Activated CD8-positive, alpha-beta T cell treated with anti-CD3 and anti-CD28 coated beads for 36 hours (primary cell): ENCODE results near the gene C1QTNF7. TPM values are rescaled to one million over a fixed set of nuclear protein-coding genes. Genes with fewer than 3 reads are reported as not detected.
A peak's percentile ranks its signal among the peaks of the same experiment; 100 is the strongest.

Experiments
- ATAC-seq: fragments of 200-7000 bp; cut with Tn5 transposase; one replicate; pipeline ENCODE4 v1.10.0; 2021; ENCODE audit warnings: mild to moderate bottlenecking, moderate library complexity
- CTCF ChIA-PET: fragments of 350-600 bp; sonication (Branson Sonifier 250); formaldehyde crosslinking; loops from one replicate; lab custom pipeline; 2021; ENCODE audit warnings: antibody characterized with exemption; lab: Charles Lee
- POLR2A ChIA-PET: fragments of 350-600 bp; sonication (Branson Sonifier 250); formaldehyde crosslinking; loops from one replicate; lab custom pipeline; 2021; ENCODE audit warnings: antibody characterized with exemption; lab: Charles Lee
- DNase-seq: peaks from one replicate; pipeline ENCODE4 v3.0.0-alpha.2; 2020
- H3K27ac Mint-ChIP-seq: one replicate; pipeline ENCODE4 v1.8.0; 2021; ENCODE audit warnings: mild to moderate bottlenecking, mixed read lengths
- H3K27me3 Mint-ChIP-seq: one replicate; pipeline ENCODE4 v1.8.0; 2021; ENCODE audit warnings: mixed read lengths
- H3K36me3 Mint-ChIP-seq: one replicate; pipeline ENCODE4 v1.8.0; 2021; ENCODE audit warnings: low read depth, mixed read lengths
- H3K4me1 Mint-ChIP-seq: one replicate; pipeline ENCODE4 v1.8.0; 2021; ENCODE audit warnings: low read depth, mixed read lengths
- H3K4me3 Mint-ChIP-seq: one replicate; pipeline ENCODE4 v1.8.0; 2021; ENCODE audit warnings: mild to moderate bottlenecking, moderate library complexity, mixed read lengths
- H3K9me3 Mint-ChIP-seq: one replicate; pipeline ENCODE4 v1.8.0; 2021; ENCODE audit warnings: mixed read lengths
- CTCF ChIP-seq: fragments of 200-600 bp; IDR thresholded peaks from one replicate; pipeline ENCODE4 v1.8.0; 2022; ENCODE audit warnings: antibody characterized with exemption, mild to moderate bottlenecking
- intact Hi-C: fragments of 100-400 bp; cut with micrococcal nuclease; formaldehyde crosslinking; loops from one replicate; pipeline ENCODE4 v1.10.0; 2022
- total RNA-seq, 2 experiments: library from RNA; stranded (reverse); gene quantifications; one replicate each; pipeline ENCODE4 v1.2.3, GENCODE V29; 2021

The C1QTNF7 gene
- total RNA-seq, 2 experiments from 2014 or later, result not detected

- intact Hi-C loops, result no loop called here
- POLR2A ChIA-PET, result no interaction called here
- peak within 1 kb of the TSS; percentile 8 for H3K4me3 Mint-ChIP-seq
Observed at GRCh38 chr4:15469402-15470127, 41.7 kb downstream of the C1QTNF7 start, which contains the start of gene CC2D2A. Gene CC2D2A (plus strand): TSS chr4:15469882. CDS start chr4:15475933, 6,051 bp downstream.

DNA sequence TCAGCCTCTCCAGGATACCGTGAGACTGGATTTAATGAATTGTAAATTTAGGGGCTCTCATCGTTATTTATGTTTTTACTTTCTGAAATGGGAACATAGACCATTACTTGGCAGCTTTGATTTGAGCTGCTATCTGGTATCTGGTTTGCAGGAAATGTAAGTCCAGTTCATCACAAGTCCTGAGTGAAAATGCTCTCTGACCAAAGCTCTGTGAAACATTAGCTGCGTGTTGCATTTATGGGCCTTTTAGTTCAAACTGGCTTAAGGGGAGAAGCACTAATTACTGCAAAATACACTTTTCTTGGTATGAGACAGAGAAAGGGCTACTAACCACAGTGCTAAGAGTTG, 42.3 kb downstream of the C1QTNF7 start:
- ChIA-PET POLR2A (no interaction called here), CTCF (interaction anchor here (0.7 to 3.0 kb wide), 9 partner anchors 9 to 335 kb away, joined by 3 to 28 read pairs (median 4); no protein-coding TSS in a partner anchor)
- Mint-ChIP-seq H3K36me3 (no peaks in the 10 kb centered on the region), H3K27me3 (no peaks in the 10 kb centered on the region), H3K4me1 (peaks cover 11% of the 10 kb centered on the region), H3K9me3 (no peaks in the 10 kb centered on the region), H3K27ac (no peak overlapping the region), H3K4me3 (peak overlapping the region; percentile 8)
- TF ChIP-seq CTCF, result no peak
- ATAC-seq (no peak), DNase-seq (no peak)
- intact Hi-C loops, result no loop called here

More at GRCh38 chr4:15469402-15470127, 41.7 kb downstream of the C1QTNF7 start, which contains the start of gene CC2D2A:
- peaks cover 11% of the 10 kb centered on the region for H3K4me1 Mint-ChIP-seq
- H3K9me3 Mint-ChIP-seq, result no peaks in the 10 kb centered on the region
- CTCF ChIA-PET, result interaction anchor here (0.7 to 3.0 kb wide), 6 partner anchors 8 to 242 kb away, joined by 3 to 28 read pairs (median 6); no protein-coding TSS in a partner anchor
- no peak for DNase-seq
- ATAC-seq, result peak; percentile 30
- TF ChIP-seq CTCF, result no peak
- H3K27me3 Mint-ChIP-seq, result no peaks in the 10 kb centered on the region
- no peak within 1 kb of the TSS for H3K27ac Mint-ChIP-seq
- H3K36me3 Mint-ChIP-seq, result no peaks in the 10 kb centered on the region

- ChIA-PET CTCF (no interaction called here), POLR2A (interaction anchor here (0.7 kb wide), 1 partner anchor 13 kb away, joined by 3 read pairs; no protein-coding TSS in a partner anchor)
- Mint-ChIP-seq H3K27me3 (no peaks in the 10 kb centered on the region), H3K4me1 (no peaks in the 10 kb centered on the region), H3K36me3 (no peaks in the 10 kb centered on the region), H3K9me3 (no peaks in the 10 kb centered on the region), H3K27ac (no peak overlapping the region), H3K4me3 (no peak overlapping the region)
- ATAC-seq (no peak), DNase-seq (no peak)
- intact Hi-C loops, result no loop called here
- TF ChIP-seq CTCF, result no peak
Observed at GRCh38 chr4:15476396-15476795, 48.6 kb downstream of the C1QTNF7 start.

DNA sequence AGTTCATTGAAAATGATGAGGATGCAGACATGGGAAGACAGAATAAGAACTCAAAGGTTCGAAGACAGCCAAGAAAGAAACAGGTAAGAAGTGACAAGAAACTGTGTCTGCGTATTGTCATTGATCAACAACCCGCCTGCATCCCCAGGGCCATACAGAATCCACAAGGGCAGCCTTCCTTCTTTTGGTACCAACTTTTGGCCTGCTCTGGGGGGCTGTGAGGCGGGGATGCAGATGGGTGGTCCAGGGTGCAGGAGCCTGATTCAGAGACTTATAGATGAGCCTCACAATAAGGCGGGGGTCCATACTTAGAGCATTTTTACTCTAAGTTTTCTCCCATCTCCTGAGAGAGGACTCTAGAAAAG, 50.9 kb downstream of the C1QTNF7 start:
- H3K9me3 Mint-ChIP-seq, result no peaks in the 10 kb centered on the region
- TF ChIP-seq CTCF, result no peak

More for the DNA sequence above, 50.9 kb downstream of the C1QTNF7 start:
- no peaks in the 10 kb centered on the region for H3K4me1 Mint-ChIP-seq
- POLR2A ChIA-PET, result interaction anchor here (1.3 kb wide), 1 partner anchor 8 kb away, joined by 3 read pairs; no protein-coding TSS in a partner anchor
- H3K4me3 Mint-ChIP-seq, result no peak overlapping the region
- H3K36me3 Mint-ChIP-seq, result no peaks in the 10 kb centered on the region
- CTCF ChIA-PET, result interaction anchor here (1.0 to 2.6 kb wide), 5 partner anchors 8 to 404 kb away, joined by 3 to 8 read pairs (median 4); partner anchors contain the start of gene CC2D2A
- no peak overlapping the region for H3K27ac Mint-ChIP-seq
- DNase-seq (no peak), ATAC-seq (no peak)
- intact Hi-C loops, result loop anchor here (2.0 kb wide), 1 partner anchor 478 kb away; no protein-coding TSS in a partner anchor
- H3K27me3 Mint-ChIP-seq, result no peaks in the 10 kb centered on the region
